Karpas-422 (cell line): Measurements from ENCODE around the gene PGD. TPM values are rescaled to one million over a fixed set of nuclear protein-coding genes. Genes with fewer than 3 reads are reported as not detected.
"Not testable (repeated sequence)": the region's sequence is repeated elsewhere in the genome, so short reads cannot be mapped to it uniquely, and the experiment has no call there.

Source experiments
- DNase-seq: peaks from one replicate; pipeline ENCODE4 v3.0.0-alpha.2; 2015
- H2AFZ ChIP-seq: fragments of 200-600 bp; sonication (generic); 2 replicates; pipeline ENCODE4 v1.6.1; 2014; ENCODE audit warnings: antibody characterized with exemption, low read length, mixed read lengths
- H3K27ac ChIP-seq: fragments of 200-600 bp; sonication (generic); 2 replicates; pipeline ENCODE4 v1.5.1; 2014; ENCODE audit warnings: mild to moderate bottlenecking, low read length, moderate library complexity
- H3K27me3 ChIP-seq: fragments of 200-600 bp; sonication (generic); 2 replicates; pipeline ENCODE4 v1.6.1; 2014; ENCODE audit warnings: low read length, mixed read lengths
- H3K36me3 ChIP-seq: fragments of 200-600 bp; sonication (generic); 2 replicates; pipeline ENCODE4 v1.6.1; 2014; ENCODE audit warnings: low read length, mixed read lengths; ENCODE audit not compliant: insufficient read depth
- H3K4me1 ChIP-seq: fragments of 200-600 bp; sonication (generic); 2 replicates; pipeline ENCODE4 v1.6.1; 2014; ENCODE audit warnings: mild to moderate bottlenecking, low read length, mixed read lengths
- H3K4me2 ChIP-seq: fragments of 200-600 bp; sonication (generic); 2 replicates; pipeline ENCODE4 v1.6.1; 2014; ENCODE audit warnings: low read length, low read depth, mild to moderate bottlenecking; ENCODE audit not compliant: poor library complexity, severe bottlenecking
- H3K4me3 ChIP-seq: fragments of 200-600 bp; sonication (generic); 2 replicates; pipeline ENCODE4 v1.5.1; 2014; ENCODE audit warnings: mild to moderate bottlenecking, antibody characterized with exemption, low read length, mixed read lengths
- H3K79me2 ChIP-seq: fragments of 200-600 bp; sonication (generic); 2 replicates; pipeline ENCODE4 v1.6.1; 2014; ENCODE audit warnings: mild to moderate bottlenecking, low read length, mixed read lengths
- H3K9ac ChIP-seq: fragments of 200-600 bp; sonication (generic); 2 replicates; pipeline ENCODE4 v1.6.0; 2014; ENCODE audit warnings: low read length
- H3K9me2 ChIP-seq: fragments of 200-600 bp; sonication (generic), shearing (Covaris generic); replicated peaks from 2 replicates; pipeline ENCODE4 v1.6.0; 2014; ENCODE audit warnings: mild to moderate bottlenecking, low read length, moderate library complexity; ENCODE audit not compliant: insufficient read depth
- H3K9me3 ChIP-seq: fragments of 300-700, 200-600 bp; sonication (generic); 2 replicates; pipeline ENCODE4 v1.6.1; 2014; ENCODE audit warnings: low read length, mixed read lengths
- H4K20me1 ChIP-seq: fragments of 200-600 bp; sonication (generic); 2 replicates; pipeline ENCODE4 v1.6.1; 2014; ENCODE audit warnings: mild to moderate bottlenecking, antibody characterized with exemption, low read length, low read depth; ENCODE audit not compliant: insufficient read depth
- total RNA-seq: library from RNA; depleted of rRNA; stranded (reverse); fragments of >200 nt; shearing (Covaris generic); gene quantifications from 2 replicates; pipeline ENCODE4 v1.2.3, GENCODE V29; 2014; ENCODE audit warnings: low replicate concordance; rRNA removed

The PGD gene
- total RNA-seq, result 65.3 and 78.8 TPM in 2 replicates

- H4K20me1 ChIP-seq, result peaks cover 8% of the 10 kb centered on the region; the same call in 1 of the 2 replicates
- H3K27me3 ChIP-seq, result no peaks in the 10 kb centered on the region
- H3K79me2 ChIP-seq, result peaks cover 26% of the 10 kb centered on the region
- peaks cover 16% of the 10 kb centered on the region for H3K4me1 ChIP-seq
- H3K9me3 ChIP-seq, result no peaks in the 10 kb centered on the region
- H3K9ac ChIP-seq, result peak within 1 kb of the TSS; percentile 94
- peaks cover 11% of the 10 kb centered on the region; the same call in 1 of the 2 replicates for H3K36me3 ChIP-seq
- H3K9me2 ChIP-seq, result no peaks in the 10 kb centered on the region
- peak within 1 kb of the TSS; percentile 87 for H3K27ac ChIP-seq
- DNase-seq, result peak; percentile 99
- H3K4me3 ChIP-seq, result peak within 1 kb of the TSS; percentile 96
- H2AFZ ChIP-seq, result peak within 1 kb of the TSS; percentile 76
- peak within 1 kb of the TSS; percentile 98 for H3K4me2 ChIP-seq
Measured at GRCh38 chr1:10398734-10399443, at the start of gene PGD. Gene PGD (plus strand): TSS chr1:10399064. CDS start chr1:10399118, 54 bp downstream.

- no peaks in the 10 kb centered on the region for H3K79me2 ChIP-seq
- no peak overlapping the region for H3K4me2 ChIP-seq
- no peaks in the 10 kb centered on the region for H3K27me3 ChIP-seq
- H3K4me3 ChIP-seq, result no peak overlapping the region
- no peak overlapping the region for H2AFZ ChIP-seq
- H3K9me3 ChIP-seq, result no peaks in the 10 kb centered on the region
- no peak for DNase-seq
- H3K27ac ChIP-seq, result no peak overlapping the region
- H3K9me2 ChIP-seq, result no peaks in the 10 kb centered on the region
- H4K20me1 ChIP-seq, result no peaks in the 10 kb centered on the region
- no peak overlapping the region for H3K9ac ChIP-seq
- H3K4me1 ChIP-seq, result no peaks in the 10 kb centered on the region
- H3K36me3 ChIP-seq, result no peaks in the 10 kb centered on the region
Measured at GRCh38 chr1:10353282-10353681, 45.6 kb upstream of the PGD start.

GRCh38 chr1:10353693-10354092 lies 45.2 kb upstream of the PGD start:
- no peaks in the 10 kb centered on the region for H3K79me2 ChIP-seq
- H3K4me1 ChIP-seq, result no peaks in the 10 kb centered on the region
- no peak overlapping the region for H2AFZ ChIP-seq
- no peak overlapping the region for H3K27ac ChIP-seq
- H3K36me3 ChIP-seq, result no peaks in the 10 kb centered on the region
- no peaks in the 10 kb centered on the region for H3K9me3 ChIP-seq
- H3K9me2 ChIP-seq, result no peaks in the 10 kb centered on the region
- no peak overlapping the region for H3K4me2 ChIP-seq
- no peaks in the 10 kb centered on the region for H4K20me1 ChIP-seq
- H3K9ac ChIP-seq, result no peak overlapping the region
- H3K4me3 ChIP-seq, result no peak overlapping the region
- no peak for DNase-seq
- H3K27me3 ChIP-seq, result no peaks in the 10 kb centered on the region

- Histone ChIP-seq H3K4me3 (no peak overlapping the region), H3K27me3 (no peaks in the 10 kb centered on the region), H2AFZ (no peak overlapping the region), H3K4me2 (no peak overlapping the region), H3K27ac (no peak overlapping the region), H4K20me1 (no peaks in the 10 kb centered on the region), H3K9me2 (no peaks in the 10 kb centered on the region), H3K4me1 (no peaks in the 10 kb centered on the region), H3K36me3 (no peaks in the 10 kb centered on the region), H3K9ac (no peak overlapping the region), H3K79me2 (no peaks in the 10 kb centered on the region), H3K9me3 (no peaks in the 10 kb centered on the region)
- DNase-seq, result no peak
Measured at GRCh38 chr1:10360045-10360444, 38.8 kb upstream of the PGD start.

- H3K27me3 ChIP-seq, result no peaks in the 10 kb centered on the region
- no peaks in the 10 kb centered on the region for H3K36me3 ChIP-seq
- no peak overlapping the region for H2AFZ ChIP-seq
- DNase-seq, result no peak
- H4K20me1 ChIP-seq, result no peaks in the 10 kb centered on the region
- H3K4me3 ChIP-seq, result no peak overlapping the region
- H3K4me2 ChIP-seq, result no peak overlapping the region
- no peaks in the 10 kb centered on the region for H3K9me3 ChIP-seq
- no peak overlapping the region for H3K9ac ChIP-seq
- H3K4me1 ChIP-seq, result no peaks in the 10 kb centered on the region
- H3K79me2 ChIP-seq, result no peaks in the 10 kb centered on the region
- H3K9me2 ChIP-seq, result no peaks in the 10 kb centered on the region
- no peak overlapping the region for H3K27ac ChIP-seq
Measured at GRCh38 chr1:10361515-10361914, 37.3 kb upstream of the PGD start.

GRCh38 chr1:10368194-10368593 lies 30.7 kb upstream of the PGD start:
- Histone ChIP-seq H3K9me3 (no peaks in the 10 kb centered on the region), H3K79me2 (no peaks in the 10 kb centered on the region), H3K36me3 (no peaks in the 10 kb centered on the region), H3K27me3 (no peaks in the 10 kb centered on the region), H3K4me1 (no peaks in the 10 kb centered on the region), H3K27ac (no peak overlapping the region), H3K9me2 (no peaks in the 10 kb centered on the region), H4K20me1 (no peaks in the 10 kb centered on the region), H3K4me3 (no peak overlapping the region), H3K9ac (no peak overlapping the region), H2AFZ (no peak overlapping the region), H3K4me2 (no peak overlapping the region)
- no peak for DNase-seq

- no peak overlapping the region for H3K9ac ChIP-seq
- no peaks in the 10 kb centered on the region for H3K9me2 ChIP-seq
- no peak overlapping the region for H3K27ac ChIP-seq
- H3K4me3 ChIP-seq, result no peak overlapping the region
- no peak overlapping the region for H2AFZ ChIP-seq
- H3K4me1 ChIP-seq, result peaks cover 5% of the 10 kb centered on the region; the same call in 1 of the 2 replicates
- no peaks in the 10 kb centered on the region for H3K27me3 ChIP-seq
- no peaks in the 10 kb centered on the region for H3K36me3 ChIP-seq
- no peaks in the 10 kb centered on the region for H3K9me3 ChIP-seq
- no peak for DNase-seq
- H3K79me2 ChIP-seq, result no peaks in the 10 kb centered on the region
- no peaks in the 10 kb centered on the region for H4K20me1 ChIP-seq
- no peak overlapping the region for H3K4me2 ChIP-seq
Measured at GRCh38 chr1:10374442-10374860, 24.4 kb upstream of the PGD start.

GRCh38 chr1:10377365-10378029 lies 21.4 kb upstream of the PGD start:
- H3K79me2 ChIP-seq, H3K9me2 ChIP-seq, H3K27ac ChIP-seq, H4K20me1 ChIP-seq, H3K9me3 ChIP-seq, H2AFZ ChIP-seq, H3K4me2 ChIP-seq, H3K4me1 ChIP-seq, H3K4me3 ChIP-seq, H3K36me3 ChIP-seq, H3K27me3 ChIP-seq: not testable (repeated sequence)
- 0 out of 2 replicates have a peak overlapping the region, but pooled peaks have one; percentile 21 for H3K9ac ChIP-seq
- peak; percentile 88 for DNase-seq
